ENCODE measurements around the gene ACTR10. TPM values are rescaled to one million over a fixed set of nuclear protein-coding genes. Genes with fewer than 3 reads are reported as not detected.

The ACTR10 gene
- total RNA-seq, 1 experiment from 2014 or later, result 39.6 TPM

DNA sequence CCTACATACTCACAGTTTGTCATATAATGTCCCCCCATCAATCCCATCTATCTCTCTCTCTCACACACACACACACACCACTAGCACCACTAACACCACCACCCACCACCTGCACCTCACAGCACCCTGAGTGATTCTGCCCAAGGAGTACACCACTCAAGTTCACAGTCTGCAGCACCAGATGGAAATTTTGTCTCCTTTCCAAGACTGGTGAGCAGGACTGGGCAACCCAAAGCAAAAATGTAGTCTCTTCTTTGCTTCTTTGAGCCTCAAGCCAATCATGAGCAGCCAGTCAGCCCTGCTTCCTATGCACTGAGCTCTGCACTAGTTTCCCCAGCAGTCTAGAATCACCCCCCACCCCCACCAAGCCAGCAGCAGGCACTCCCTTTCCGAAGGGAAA is 32.9 kb upstream of the ACTR10 start:
- no peaks in the 10 kb centered on the region for H3K36me3 ChIP-seq (ENCODE audit: control insufficient read depth in 1 of 2, insufficient read depth in 2 of 2, low read length in 2 of 2)

More for the DNA sequence above, 32.9 kb upstream of the ACTR10 start:
- ChIA-PET RAD21 (ENCODE audit: low non-redundant PET in 1 of 2, low total read pairs in 2 of 2, uncharacterized antibody in 2 of 2, unreplicated experiment in 2 of 2) (no interaction called here), POLR2A (no interaction called here), CTCF (no interaction called here)
- Histone ChIP-seq H3K27ac (ENCODE audit: low read depth, low read length) (no peak overlapping the region), H4K20me1 (ENCODE audit: insufficient read depth) (no peaks in the 10 kb centered on the region), H3K9me2 (ENCODE audit: insufficient read depth) (no peaks in the 10 kb centered on the region), H3K4me1 (ENCODE audit: control insufficient read depth in 1 of 2, insufficient read depth in 2 of 2, low read length in 2 of 2) (peaks cover 5 to 22% of the 10 kb centered on the region in 2 experiments; a peak in 3 of 4 replicates), H3K27me3 (ENCODE audit: insufficient read depth, low read length) (no peaks in the 10 kb centered on the region), H2AFZ (ENCODE audit: low read depth, low read length, poor library complexity, severe bottlenecking) (no peak overlapping the region), H3K9ac (ENCODE audit: low read length) (no peak overlapping the region), H3K9me3 (ENCODE audit: control insufficient read depth in 1 of 2, insufficient read depth in 1 of 2, low read depth in 1 of 2, low read length in 2 of 2) (no peaks in the 10 kb centered on the region), H3K4me2 (ENCODE audit: low read length) (no peak overlapping the region), H3K4me3 (replicated peaks in 1 of 2; ENCODE audit: low read depth in 1 of 2, low read length in 2 of 2) (no peak overlapping the region), H3K79me2 (ENCODE audit: insufficient read depth, low read length) (no peaks in the 10 kb centered on the region)
- DNase-seq (ENCODE audit: low read depth, low spot score), result no peak
- BruUV-seq (replicated peaks), result no TSS peak
- no peak for ATAC-seq
- TF ChIP-seq JUND (IDR thresholded peaks at IDR 0.05) (no peak), FOSL1 (IDR thresholded peaks at IDR 0.05; ENCODE audit: low read depth) (no peak), EGR1 (IDR thresholded peaks at IDR 0.05; ENCODE audit: low read depth) (no peak), ZFX (IDR thresholded peaks at IDR 0.05) (no peak), ELF1 (IDR thresholded peaks at IDR 0.05; ENCODE audit: borderline replicate concordance, low read depth) (no peak), RAD21 (IDR thresholded peaks at IDR 0.05; ENCODE audit: low read depth) (no peak), SIN3A (IDR thresholded peaks at IDR 0.05; ENCODE audit: low read depth) (no peak), CEBPB (IDR thresholded peaks at IDR 0.05; ENCODE audit: low read depth) (no peak), POLR2A (IDR thresholded peaks at IDR 0.05; ENCODE audit: borderline replicate concordance, extremely low read depth, insufficient read depth, insufficient read length) (no peak), EZH2phosphoT487 (IDR thresholded peaks at IDR 0.05; ENCODE audit: borderline replicate concordance) (no peak), EZH2 (IDR thresholded peaks at IDR 0.05) (no peak), TCF7L2 (IDR thresholded peaks at IDR 0.05; ENCODE audit: borderline replicate concordance, extremely low read depth, insufficient read depth, insufficient read length) (no peak), SP1 (IDR thresholded peaks at IDR 0.05; ENCODE audit: low read depth) (no peak), ZNF274 (IDR thresholded peaks at IDR 0.05; ENCODE audit: low read depth, low read length) (no peak)
- TF ChIP-seq, protein P1, sequence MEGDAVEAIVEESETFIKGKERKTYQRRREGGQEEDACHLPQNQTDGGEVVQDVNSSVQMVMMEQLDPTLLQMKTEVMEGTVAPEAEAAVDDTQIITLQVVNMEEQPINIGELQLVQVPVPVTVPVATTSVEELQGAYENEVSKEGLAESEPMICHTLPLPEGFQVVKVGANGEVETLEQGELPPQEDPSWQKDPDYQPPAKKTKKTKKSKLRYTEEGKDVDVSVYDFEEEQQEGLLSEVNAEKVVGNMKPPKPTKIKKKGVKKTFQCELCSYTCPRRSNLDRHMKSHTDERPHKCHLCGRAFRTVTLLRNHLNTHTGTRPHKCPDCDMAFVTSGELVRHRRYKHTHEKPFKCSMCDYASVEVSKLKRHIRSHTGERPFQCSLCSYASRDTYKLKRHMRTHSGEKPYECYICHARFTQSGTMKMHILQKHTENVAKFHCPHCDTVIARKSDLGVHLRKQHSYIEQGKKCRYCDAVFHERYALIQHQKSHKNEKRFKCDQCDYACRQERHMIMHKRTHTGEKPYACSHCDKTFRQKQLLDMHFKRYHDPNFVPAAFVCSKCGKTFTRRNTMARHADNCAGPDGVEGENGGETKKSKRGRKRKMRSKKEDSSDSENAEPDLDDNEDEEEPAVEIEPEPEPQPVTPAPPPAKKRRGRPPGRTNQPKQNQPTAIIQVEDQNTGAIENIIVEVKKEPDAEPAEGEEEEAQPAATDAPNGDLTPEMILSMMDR (IDR thresholded peaks at IDR 0.05 in 2 of 3, conservative IDR thresholded peaks at IDR 0.05 in 1 of 3; ENCODE audit: borderline replicate concordance in 1 of 3, insufficient read depth in 1 of 3, low read depth in 2 of 3, low read length in 2 of 3), result no peak
- TF ChIP-seq, protein P2, sequence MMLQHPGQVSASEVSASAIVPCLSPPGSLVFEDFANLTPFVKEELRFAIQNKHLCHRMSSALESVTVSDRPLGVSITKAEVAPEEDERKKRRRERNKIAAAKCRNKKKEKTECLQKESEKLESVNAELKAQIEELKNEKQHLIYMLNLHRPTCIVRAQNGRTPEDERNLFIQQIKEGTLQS (IDR thresholded peaks at IDR 0.05), result no peak
- TF ChIP-seq, protein P3, sequence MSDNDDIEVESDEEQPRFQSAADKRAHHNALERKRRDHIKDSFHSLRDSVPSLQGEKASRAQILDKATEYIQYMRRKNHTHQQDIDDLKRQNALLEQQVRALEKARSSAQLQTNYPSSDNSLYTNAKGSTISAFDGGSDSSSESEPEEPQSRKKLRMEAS (IDR thresholded peaks at IDR 0.05), result no peak
- TF ChIP-seq, protein P4, sequence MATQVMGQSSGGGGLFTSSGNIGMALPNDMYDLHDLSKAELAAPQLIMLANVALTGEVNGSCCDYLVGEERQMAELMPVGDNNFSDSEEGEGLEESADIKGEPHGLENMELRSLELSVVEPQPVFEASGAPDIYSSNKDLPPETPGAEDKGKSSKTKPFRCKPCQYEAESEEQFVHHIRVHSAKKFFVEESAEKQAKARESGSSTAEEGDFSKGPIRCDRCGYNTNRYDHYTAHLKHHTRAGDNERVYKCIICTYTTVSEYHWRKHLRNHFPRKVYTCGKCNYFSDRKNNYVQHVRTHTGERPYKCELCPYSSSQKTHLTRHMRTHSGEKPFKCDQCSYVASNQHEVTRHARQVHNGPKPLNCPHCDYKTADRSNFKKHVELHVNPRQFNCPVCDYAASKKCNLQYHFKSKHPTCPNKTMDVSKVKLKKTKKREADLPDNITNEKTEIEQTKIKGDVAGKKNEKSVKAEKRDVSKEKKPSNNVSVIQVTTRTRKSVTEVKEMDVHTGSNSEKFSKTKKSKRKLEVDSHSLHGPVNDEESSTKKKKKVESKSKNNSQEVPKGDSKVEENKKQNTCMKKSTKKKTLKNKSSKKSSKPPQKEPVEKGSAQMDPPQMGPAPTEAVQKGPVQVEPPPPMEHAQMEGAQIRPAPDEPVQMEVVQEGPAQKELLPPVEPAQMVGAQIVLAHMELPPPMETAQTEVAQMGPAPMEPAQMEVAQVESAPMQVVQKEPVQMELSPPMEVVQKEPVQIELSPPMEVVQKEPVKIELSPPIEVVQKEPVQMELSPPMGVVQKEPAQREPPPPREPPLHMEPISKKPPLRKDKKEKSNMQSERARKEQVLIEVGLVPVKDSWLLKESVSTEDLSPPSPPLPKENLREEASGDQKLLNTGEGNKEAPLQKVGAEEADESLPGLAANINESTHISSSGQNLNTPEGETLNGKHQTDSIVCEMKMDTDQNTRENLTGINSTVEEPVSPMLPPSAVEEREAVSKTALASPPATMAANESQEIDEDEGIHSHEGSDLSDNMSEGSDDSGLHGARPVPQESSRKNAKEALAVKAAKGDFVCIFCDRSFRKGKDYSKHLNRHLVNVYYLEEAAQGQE (IDR thresholded peaks at IDR 0.05; ENCODE audit: low read depth), result no peak
- TF ChIP-seq, protein P5, sequence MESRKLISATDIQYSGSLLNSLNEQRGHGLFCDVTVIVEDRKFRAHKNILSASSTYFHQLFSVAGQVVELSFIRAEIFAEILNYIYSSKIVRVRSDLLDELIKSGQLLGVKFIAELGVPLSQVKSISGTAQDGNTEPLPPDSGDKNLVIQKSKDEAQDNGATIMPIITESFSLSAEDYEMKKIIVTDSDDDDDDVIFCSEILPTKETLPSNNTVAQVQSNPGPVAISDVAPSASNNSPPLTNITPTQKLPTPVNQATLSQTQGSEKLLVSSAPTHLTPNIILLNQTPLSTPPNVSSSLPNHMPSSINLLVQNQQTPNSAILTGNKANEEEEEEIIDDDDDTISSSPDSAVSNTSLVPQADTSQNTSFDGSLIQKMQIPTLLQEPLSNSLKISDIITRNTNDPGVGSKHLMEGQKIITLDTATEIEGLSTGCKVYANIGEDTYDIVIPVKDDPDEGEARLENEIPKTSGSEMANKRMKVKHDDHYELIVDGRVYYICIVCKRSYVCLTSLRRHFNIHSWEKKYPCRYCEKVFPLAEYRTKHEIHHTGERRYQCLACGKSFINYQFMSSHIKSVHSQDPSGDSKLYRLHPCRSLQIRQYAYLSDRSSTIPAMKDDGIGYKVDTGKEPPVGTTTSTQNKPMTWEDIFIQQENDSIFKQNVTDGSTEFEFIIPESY (IDR thresholded peaks at IDR 0.05; ENCODE audit: extremely low read depth, insufficient replicate concordance, low read length), result no peak
- intact Hi-C loops (cut with micrococcal nuclease), result no loop called here
